GM21786 (cell line): ENCODE data around the gene SLC25A38.
"Not testable (repeated sequence)": the region's sequence is repeated elsewhere in the genome, so short reads cannot be mapped to it uniquely, and the experiment has no call there.

Experiments
- ATAC-seq: cut with Tn5 transposase; IDR thresholded peaks from one replicate; pipeline ENCODE4 v1.9.1; 2021; ENCODE audit not compliant: unreplicated experiment

The SLC25A38 gene

GRCh38 chr3:39407259-39407629 lies 24.1 kb downstream of the SLC25A38 start:
- no peak for ATAC-seq

GRCh38 chr3:39407773-39408492 lies 24.8 kb downstream of the SLC25A38 start:
- ATAC-seq: no peak

GRCh38 chr3:39408493-39409372 lies 25.6 kb downstream of the SLC25A38 start:
- no peak for ATAC-seq

- no peak for ATAC-seq
These were observed 26.5 kb downstream of the SLC25A38 start for GRCh38 chr3:39409514-39410136.

- ATAC-seq: no peak
These were observed 27.7 kb downstream of the SLC25A38 start for GRCh38 chr3:39410893-39411292.

GRCh38 chr3:39412668-39413260 lies 29.6 kb downstream of the SLC25A38 start:
- no peak for ATAC-seq

- ATAC-seq: no peak
These were observed 30.7 kb downstream of the SLC25A38 start for GRCh38 chr3:39413691-39414420.

GRCh38 chr3:39414421-39414907 lies 31.3 kb downstream of the SLC25A38 start:
- ATAC-seq: no peak

GRCh38 chr3:39415302-39415701 lies 32.1 kb downstream of the SLC25A38 start:
- ATAC-seq: not testable (repeated sequence)

GRCh38 chr3:39415983-39416382 lies 32.8 kb downstream of the SLC25A38 start:
- ATAC-seq: no peak

GRCh38 chr3:39416998-39417397 lies 33.8 kb downstream of the SLC25A38 start:
- ATAC-seq: not testable (repeated sequence)

GRCh38 chr3:39418556-39419225 lies 35.5 kb downstream of the SLC25A38 start:
- not testable (repeated sequence) for ATAC-seq

- no peak for ATAC-seq
These were observed 36.7 kb downstream of the SLC25A38 start for GRCh38 chr3:39419742-39420315.

GRCh38 chr3:39420543-39420942 lies 37.4 kb downstream of the SLC25A38 start:
- no peak for ATAC-seq

- no peak for ATAC-seq
These were observed 40.3 kb downstream of the SLC25A38 start for GRCh38 chr3:39423436-39423970.

- ATAC-seq: no peak
These were observed 43.1 kb downstream of the SLC25A38 start for GRCh38 chr3:39426312-39426711.

- ATAC-seq: no peak
These were observed 44.3 kb downstream of the SLC25A38 start for GRCh38 chr3:39427506-39427905.

- no peak for ATAC-seq
These were observed 45.6 kb downstream of the SLC25A38 start for GRCh38 chr3:39428745-39429201.

GRCh38 chr3:39429466-39429865 lies 46.3 kb downstream of the SLC25A38 start:
- ATAC-seq: no peak
